Pons (tissue), 1 donor: ENCODE data around the gene HNF1A.

Experiments
- DNase-seq: peaks from one replicate; pipeline ENCODE4 v3.0.0-alpha.2; 2016; ENCODE audit warnings: low spot score

HNF1A gene

DNA sequence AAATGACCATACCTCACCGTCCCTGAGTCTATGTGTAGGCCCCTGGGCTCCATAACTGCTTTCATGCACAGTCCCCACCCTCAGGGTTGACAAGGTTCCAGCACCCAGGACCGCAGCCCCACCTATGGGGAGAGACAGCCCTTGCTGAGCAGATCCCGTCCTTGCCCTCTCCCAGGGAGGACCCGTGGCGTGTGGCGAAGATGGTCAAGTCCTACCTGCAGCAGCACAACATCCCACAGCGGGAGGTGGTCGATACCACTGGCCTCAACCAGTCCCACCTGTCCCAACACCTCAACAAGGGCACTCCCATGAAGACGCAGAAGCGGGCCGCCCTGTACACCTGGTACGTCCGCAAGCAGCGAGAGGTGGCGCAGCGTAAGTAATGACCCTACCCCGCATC lies 10.3 kb downstream of the HNF1A start:
- DNase-seq = no peak

DNA sequence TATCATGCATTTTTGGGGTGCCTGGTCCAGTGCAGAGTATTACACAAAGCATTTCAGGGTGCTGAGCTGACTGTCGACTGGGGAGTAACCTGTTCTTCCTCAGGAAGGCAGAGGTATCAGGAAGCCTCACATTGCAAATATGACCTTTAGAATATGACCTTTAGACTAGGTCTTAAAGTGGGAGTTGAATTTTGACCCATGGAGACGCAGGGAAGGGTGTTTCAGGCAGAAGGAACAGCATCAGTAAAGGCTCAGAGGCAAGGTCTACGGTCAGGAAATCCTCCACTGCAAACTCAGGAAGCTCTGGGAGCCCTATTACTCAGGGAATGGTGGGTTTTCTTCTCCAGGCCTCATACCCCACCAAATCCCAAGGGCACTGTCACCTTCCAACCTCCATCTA lies 11.3 kb downstream of the HNF1A start:
- no peak for DNase-seq

DNA sequence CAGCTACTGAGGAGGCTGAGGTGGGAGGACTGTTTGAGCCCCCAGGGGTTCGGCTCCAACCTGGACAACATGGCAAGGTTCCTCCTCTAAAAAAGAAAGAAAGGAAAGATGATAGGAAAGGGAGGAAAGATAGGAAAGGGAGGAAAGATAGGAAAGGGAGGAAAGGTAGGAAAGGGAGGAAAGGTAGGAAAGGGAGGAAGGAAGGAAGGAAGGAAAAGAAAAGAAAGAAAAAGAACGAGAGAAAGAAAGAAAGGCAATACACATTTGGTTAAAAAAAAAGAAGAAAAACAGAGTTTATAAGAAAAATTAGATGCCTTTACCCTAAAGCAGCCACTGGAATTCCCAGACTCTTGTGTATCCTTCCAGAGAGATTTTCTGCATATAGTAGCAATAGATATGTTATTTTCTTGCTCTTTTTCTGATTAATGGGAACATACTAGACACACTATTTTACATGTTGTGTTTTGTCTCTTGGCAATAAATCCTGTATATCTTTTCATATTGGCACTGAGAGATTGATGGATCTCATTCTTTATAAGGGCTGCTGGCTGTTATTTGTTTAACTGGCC lies 12.2 kb downstream of the HNF1A start:
- DNase-seq = no peak

DNA sequence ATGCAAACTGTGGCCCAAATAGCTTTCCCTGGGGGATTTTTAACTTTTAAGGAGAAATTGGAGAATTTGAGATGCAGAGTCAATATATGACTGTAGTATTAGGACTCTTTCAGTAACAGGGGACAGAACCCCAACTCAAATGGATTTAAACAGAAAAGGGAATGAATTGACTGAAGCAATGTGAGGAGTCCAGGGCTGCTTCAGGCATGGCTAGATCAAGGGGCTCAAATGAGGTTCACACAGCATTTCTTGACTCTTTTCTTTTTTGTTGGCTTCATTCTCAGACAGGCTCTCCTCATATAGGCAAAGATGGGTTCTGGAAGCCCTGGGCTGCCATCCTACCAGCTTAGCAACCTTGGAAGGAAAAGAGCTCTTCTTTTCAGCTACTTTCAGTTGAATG lies 13.6 kb downstream of the HNF1A start:
- no peak for DNase-seq

DNA sequence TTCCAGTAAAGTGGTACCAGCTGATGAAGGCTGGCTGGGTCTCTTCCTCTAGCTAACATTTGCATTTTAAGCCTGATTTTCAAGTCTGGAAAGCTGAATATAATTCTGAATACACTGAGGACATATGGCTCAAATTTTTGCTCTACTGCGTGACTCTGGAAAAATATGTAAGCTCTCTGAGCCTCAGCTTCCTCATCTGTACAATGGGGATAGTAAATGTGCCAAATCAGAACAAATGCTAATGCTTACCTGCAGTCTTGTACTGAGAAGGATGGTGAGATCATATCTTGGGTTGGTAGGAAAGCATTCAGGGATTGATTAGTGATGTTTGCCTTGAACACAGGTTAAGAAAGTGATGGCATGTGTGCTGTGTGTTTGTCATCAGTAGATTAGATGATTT lies 14.6 kb downstream of the HNF1A start:
- no peak for DNase-seq

DNA sequence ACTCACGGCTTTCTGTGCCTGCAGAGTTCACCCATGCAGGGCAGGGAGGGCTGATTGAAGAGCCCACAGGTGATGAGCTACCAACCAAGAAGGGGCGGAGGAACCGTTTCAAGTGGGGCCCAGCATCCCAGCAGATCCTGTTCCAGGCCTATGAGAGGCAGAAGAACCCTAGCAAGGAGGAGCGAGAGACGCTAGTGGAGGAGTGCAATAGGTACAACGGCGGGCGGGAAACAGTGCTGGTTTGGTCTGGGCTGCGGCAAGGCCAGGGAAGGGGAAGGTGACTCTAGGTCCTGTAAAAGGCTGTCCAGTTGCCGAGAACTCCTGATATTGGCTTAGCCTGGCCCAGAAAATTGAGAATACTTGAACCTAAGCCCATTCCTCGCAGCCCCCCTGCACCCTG lies 15.2 kb downstream of the HNF1A start:
- no peak for DNase-seq

DNA sequence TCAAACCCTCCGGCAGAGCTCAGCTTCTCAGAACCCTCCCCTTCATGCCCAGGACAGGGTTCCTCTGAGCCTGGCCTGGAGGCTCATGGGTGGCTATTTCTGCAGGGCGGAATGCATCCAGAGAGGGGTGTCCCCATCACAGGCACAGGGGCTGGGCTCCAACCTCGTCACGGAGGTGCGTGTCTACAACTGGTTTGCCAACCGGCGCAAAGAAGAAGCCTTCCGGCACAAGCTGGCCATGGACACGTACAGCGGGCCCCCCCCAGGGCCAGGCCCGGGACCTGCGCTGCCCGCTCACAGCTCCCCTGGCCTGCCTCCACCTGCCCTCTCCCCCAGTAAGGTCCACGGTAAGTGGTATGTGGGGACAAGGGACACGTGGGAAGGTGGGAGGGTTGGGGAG lies 15.7 kb downstream of the HNF1A start:
- DNase-seq = no peak

DNA sequence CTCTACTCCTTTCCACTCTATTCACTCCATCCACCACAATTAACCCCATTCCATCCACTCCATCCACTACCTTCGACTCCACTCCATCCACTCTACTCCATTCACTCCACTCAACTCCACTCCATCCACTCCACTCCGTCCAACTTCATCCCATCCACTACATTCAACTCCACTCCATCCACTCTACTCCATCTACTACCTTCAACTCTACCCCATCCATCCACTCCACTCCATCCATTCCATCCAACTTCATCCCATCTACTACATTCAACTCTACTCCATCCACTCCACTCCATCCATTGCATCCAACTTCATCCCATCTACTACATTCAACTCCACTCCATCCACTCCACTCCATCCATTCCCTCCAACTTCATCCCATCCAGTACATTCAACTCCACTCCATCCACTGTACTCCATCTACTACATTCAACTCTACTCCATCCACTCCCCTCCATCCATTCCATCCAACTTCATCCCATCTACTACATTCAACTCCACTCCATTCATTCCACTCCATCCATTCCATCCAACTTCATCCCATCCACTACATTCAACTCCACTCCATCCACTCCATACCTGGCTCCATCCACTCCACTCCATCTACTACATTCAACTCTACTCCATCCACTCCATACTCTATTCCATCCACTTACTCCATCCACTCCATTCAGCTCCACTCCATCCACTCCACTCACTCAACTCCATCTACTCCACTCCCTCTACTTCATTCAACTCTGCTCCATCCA lies 16.4 kb downstream of the HNF1A start:
- no peak for DNase-seq

DNA sequence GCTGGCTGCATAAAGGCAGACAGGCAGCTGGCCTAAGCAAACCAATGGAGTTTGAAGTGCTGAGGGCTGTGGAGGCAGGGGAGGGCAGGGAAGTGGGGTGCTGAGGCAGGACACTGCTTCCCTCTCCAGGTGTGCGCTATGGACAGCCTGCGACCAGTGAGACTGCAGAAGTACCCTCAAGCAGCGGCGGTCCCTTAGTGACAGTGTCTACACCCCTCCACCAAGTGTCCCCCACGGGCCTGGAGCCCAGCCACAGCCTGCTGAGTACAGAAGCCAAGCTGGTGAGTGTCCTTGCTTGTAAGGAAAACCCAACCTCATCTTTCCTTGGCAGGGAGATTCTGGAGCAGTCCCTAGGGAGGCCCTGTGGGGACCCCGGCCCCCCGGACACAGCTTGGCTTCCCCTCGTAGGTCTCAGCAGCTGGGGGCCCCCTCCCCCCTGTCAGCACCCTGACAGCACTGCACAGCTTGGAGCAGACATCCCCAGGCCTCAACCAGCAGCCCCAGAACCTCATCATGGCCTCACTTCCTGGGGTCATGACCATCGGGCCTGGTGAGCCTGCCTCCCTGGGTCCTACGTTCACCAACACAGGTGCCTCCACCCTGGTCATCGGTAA lies 17.9 kb downstream of the HNF1A start:
- DNase-seq = no peak

DNA sequence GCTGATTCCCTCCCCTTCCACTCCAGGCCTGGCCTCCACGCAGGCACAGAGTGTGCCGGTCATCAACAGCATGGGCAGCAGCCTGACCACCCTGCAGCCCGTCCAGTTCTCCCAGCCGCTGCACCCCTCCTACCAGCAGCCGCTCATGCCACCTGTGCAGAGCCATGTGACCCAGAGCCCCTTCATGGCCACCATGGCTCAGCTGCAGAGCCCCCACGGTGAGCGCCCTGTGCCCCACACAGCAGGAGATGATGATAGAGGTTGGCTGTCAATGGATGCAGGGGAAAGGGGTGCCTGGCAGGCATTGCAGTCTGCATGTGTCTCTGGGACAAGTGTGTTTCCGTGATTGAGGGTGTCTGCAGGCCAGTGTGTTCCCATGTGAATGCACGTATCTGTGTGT lies 19.1 kb downstream of the HNF1A start:
- no peak for DNase-seq

DNA sequence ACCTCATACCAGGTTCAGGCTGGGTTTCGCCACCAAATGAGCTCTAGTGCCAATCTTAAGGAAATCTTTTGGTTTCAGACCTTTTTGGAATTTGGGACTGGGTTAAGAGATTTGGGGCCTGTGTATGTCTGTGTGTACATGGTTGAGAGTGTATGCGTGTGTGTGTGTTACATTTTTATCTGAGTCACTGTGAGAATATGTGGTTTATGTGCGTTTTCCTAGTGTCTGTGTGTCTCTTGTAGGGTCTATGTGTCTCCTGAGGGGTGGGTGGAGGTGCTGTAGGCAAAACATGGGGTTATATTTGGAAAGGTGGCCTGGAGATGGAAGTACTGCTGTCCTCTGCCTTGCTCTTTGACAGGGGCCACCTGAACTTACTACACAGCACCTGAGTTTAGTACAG lies 20.1 kb downstream of the HNF1A start:
- no peak for DNase-seq

DNA sequence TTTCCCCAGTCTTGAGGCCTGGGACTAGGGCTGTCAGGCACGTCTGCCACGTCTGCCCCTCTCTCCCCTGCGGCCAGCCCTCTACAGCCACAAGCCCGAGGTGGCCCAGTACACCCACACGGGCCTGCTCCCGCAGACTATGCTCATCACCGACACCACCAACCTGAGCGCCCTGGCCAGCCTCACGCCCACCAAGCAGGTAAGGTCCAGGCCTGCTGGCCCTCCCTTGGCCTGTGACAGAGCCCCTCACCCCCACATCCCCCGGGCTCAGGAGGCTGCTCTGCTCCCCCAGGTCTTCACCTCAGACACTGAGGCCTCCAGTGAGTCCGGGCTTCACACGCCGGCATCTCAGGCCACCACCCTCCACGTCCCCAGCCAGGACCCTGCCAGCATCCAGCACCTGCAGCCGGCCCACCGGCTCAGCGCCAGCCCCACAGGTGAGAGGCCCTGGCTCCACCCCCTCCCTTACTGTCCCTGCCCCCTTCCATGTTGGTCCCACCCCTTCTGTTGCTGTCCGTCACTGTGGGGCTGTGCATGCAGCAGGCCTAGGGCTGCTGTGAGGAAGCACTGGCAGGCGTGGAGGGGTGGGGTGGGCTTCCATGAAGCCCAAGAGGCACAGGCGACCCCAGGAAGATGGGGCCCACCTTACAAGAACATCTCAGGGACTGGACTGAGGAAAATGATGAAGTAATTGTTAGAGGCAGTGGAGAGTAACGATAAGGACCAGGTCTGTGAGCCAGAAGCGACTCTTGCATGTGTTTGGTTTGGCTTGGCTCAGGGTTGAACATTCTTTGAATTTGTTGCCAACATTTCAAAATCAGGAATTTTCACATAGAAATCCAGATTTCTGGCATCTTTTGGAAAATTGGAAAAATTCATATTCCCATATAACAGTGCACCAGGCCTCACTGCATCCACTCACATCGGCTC lies 21.1 kb downstream of the HNF1A start:
- no peak for DNase-seq

DNA sequence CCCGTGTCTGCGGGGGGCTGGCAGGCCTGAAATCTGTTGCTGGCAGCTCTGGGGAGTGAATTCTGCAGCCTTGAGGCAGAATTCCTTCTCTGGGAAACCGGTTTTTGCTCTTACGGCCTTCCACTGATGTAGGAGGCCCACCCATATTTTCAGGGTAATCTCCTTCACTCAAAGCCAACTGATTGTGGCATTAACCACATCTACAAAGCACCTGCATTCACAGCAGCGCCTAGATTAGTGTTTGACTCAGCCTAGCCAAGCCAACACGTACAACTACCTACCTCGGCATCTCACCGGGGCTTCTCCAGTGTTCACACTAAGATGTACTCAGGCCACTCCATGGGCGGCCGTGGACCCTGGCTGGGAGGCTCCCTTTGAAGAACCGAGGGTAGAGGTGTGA lies 22.2 kb downstream of the HNF1A start:
- DNase-seq = no peak

DNA sequence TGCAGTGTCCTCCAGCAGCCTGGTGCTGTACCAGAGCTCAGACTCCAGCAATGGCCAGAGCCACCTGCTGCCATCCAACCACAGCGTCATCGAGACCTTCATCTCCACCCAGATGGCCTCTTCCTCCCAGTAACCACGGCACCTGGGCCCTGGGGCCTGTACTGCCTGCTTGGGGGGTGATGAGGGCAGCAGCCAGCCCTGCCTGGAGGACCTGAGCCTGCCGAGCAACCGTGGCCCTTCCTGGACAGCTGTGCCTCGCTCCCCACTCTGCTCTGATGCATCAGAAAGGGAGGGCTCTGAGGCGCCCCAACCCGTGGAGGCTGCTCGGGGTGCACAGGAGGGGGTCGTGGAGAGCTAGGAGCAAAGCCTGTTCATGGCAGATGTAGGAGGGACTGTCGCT lies 22.7 kb downstream of the HNF1A start:
- DNase-seq = no peak

DNA sequence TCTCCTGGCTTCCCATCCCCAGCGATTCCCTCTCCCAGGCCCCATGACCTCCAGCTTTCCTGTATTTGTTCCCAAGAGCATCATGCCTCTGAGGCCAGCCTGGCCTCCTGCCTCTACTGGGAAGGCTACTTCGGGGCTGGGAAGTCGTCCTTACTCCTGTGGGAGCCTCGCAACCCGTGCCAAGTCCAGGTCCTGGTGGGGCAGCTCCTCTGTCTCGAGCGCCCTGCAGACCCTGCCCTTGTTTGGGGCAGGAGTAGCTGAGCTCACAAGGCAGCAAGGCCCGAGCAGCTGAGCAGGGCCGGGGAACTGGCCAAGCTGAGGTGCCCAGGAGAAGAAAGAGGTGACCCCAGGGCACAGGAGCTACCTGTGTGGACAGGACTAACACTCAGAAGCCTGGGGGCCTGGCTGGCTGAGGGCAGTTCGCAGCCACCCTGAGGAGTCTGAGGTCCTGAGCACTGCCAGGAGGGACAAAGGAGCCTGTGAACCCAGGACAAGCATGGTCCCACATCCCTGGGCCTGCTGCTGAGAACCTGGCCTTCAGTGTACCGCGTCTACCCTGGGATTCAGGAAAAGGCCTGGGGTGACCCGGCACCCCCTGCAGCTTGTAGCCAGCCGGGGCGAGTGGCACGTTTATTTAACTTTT lies 23.6 kb downstream of the HNF1A start:
- DNase-seq = no peak

DNA sequence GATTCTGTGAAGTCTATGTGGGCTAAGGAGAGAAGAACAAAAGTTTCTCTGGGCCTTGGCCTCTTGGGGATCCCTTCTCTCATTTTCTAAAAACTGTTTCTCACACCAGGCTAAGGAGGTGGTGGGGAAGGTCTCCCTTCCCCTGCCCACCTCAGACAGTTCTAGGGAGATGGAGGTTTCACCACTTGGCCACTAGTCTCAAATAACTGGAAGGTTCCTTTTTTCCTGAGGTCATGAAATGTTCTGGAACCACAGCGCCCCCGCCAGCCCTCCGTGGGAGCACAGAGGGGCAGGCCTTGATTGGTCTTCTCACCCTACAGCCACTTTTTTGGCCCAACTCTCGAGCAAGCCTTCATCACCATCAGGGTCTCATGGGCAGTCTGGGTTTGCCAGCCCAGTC lies 25.3 kb downstream of the HNF1A start:
- no peak for DNase-seq

DNA sequence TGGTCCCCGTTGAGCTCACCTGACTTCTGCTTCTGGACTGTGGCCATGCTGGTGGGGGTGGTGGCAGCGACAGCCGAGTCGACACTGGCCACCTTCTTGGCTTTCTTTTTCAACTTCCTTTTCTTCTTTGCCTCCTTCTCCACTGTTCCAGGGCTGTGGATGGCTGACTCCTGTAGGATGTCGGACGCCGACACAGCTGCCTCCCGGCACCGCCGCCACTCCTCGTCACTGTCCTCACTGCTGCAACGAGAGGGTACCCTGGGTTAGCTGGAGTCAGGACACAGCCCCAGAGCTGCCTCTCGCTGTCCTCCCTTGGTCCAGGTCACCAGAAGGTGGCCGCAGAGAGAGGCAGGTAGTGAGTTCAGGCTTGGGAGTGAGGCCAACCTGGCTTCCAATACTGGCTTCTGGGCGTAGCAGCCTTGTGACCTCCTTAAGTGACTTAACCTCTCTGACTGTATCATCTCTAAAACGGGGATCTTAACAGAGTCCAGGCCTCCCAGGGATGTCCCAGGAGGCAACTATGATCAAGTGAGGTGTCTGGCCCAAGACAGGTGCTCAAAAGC lies 26.0 kb downstream of the HNF1A start:
- DNase-seq = no peak

DNA sequence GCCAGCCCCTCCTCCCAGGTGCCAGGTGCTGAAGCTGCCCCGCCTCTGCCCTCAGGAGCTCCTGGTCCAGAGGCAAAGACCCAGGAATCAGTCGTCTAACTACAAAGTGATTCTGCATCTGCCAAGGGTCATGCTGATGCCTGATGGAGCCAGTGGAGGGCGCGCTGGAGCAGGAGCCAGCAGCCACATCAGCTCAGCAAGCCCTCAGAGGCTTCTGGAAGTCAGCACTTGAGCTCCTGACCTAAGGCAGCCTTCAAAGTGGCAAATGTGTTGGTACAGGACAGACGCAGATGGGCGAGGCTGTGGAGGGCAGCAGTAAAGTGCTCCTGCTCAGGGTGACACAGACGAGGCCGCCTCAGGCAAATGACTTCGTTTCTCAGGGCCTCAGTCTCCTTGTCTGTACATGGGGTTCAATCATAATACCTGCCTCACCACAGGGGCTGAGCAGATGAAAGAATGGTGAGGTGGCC lies 27.0 kb downstream of the HNF1A start:
- no peak for DNase-seq

DNA sequence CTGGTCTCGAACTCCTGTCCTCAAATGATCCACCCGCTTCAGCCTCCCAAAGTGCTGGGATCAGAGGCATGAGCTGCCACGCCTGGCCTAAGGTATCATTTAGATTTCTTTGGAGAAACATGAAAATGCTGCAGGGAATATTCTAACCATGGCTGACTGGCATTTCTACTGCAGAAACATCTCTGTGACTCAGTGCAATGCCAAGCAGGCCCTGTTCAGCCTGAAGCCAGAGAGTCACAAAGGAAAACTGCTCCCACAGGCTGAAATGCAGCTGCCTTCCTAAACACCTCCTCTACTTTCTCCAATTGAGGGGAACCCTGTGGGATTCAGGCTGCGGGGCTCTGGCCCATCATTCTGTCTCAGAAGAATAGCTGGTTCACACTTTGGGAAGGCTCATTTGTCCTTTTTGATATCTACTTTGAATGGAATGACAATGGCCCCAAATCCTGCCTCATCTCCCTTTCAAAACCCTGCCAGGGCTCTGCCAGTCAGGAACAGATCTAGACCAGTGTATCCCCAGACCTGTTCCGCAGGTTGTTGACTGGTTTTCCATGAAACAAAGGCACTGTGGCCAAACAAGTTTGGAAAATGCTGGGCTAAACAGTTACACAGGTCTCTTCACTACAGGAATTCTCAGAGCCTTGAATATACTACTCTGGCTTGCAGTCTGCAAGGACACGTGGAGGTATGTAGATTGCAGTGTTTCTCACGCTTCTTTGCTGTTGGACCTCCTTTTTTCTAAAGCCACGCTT lies 30.2 kb downstream of the HNF1A start:
- DNase-seq = no peak

DNA sequence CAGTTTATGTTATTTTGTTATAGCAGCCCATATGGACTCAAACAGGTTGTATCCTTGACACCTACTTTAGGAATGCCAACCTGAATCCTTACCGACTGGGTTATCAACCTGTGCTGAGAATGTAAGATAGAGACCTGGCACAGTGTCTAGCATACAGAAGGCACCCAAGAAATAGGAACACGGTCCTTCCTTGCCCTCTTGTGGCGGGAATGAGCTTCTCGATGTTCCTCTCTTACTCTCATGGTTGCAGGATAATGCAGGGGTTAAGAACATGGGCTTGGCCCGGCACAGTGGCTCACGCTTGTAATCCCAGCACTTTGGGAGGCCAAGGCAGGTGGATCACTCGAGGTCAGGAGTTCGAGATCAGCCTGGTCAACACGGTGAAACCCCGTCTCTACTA lies 31.4 kb downstream of the HNF1A start:
- no peak for DNase-seq

DNA sequence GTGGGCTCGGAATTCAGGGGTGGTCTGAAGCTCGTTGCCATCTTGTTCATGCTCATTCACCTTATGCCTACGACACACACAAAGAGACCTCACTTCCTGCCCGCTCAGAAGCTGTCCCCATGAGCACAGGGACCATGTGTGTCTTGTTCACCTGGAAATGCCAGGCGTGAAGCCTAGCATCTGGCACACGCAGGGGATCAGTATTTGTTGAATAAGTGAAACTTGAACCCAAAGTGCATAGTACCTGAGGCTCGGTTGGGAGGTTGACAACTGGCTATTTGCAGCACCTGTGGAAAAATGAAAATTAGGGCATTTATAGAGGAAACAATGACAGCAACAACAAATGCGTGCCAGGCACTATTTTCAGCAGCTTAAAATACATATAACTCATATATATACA lies 32.5 kb downstream of the HNF1A start:
- no peak for DNase-seq
